ENCODE data around the gene PPFIA2.

- TF ChIP-seq CTCF (IDR thresholded peaks at IDR 0.05) (no peak), POLR2A (IDR thresholded peaks at IDR 0.05) (no peak)
Measured at GRCh38 chr12:81252228-81252627, 506.9 kb downstream of the PPFIA2 start.
